Activated CD8-positive, alpha-beta T cell treated with anti-CD3 and anti-CD28 coated beads, Interleukin-2, amount 10 ng/mL, durations not matched to agents 7 days and 5 days (primary cell): ENCODE data around the gene PHC3. TPM values are rescaled to one million over a fixed set of nuclear protein-coding genes. Genes with fewer than 3 reads are reported as not detected.
A peak's percentile ranks its signal among the peaks of the same experiment; 100 is the strongest.

Experiments used
- ATAC-seq: fragments of 150-1000 bp; cut with Tn5 transposase; one replicate; pipeline ENCODE4 v1.10.0; 2021; ENCODE audit warnings: moderate library complexity
- CTCF ChIA-PET: fragments of 350-600 bp; sonication (Branson Sonifier 250); formaldehyde crosslinking; loops from one replicate; lab custom pipeline; 2021; ENCODE audit warnings: antibody characterized with exemption; lab: Charles Lee
- POLR2A ChIA-PET: fragments of 350-600 bp; sonication (Branson Sonifier 250); formaldehyde crosslinking; loops from one replicate; lab custom pipeline; 2021; ENCODE audit warnings: antibody characterized with exemption; lab: Charles Lee
- DNase-seq: peaks from one replicate; pipeline ENCODE4 v3.0.0-alpha.2; 2020
- H3K27ac Mint-ChIP-seq: one replicate; pipeline ENCODE4 v1.8.0; 2021; ENCODE audit warnings: mild to moderate bottlenecking, mixed read lengths
- H3K27me3 Mint-ChIP-seq: one replicate; pipeline ENCODE4 v1.8.0; 2021; ENCODE audit warnings: low read depth, mixed read lengths
- H3K36me3 Mint-ChIP-seq: one replicate; pipeline ENCODE4 v1.8.0; 2021; ENCODE audit warnings: low read depth, mixed read lengths
- H3K4me1 Mint-ChIP-seq: one replicate; pipeline ENCODE4 v1.8.0; 2021; ENCODE audit warnings: low read depth, mixed read lengths
- H3K4me3 Mint-ChIP-seq: one replicate; pipeline ENCODE4 v1.8.0; 2021; ENCODE audit warnings: mild to moderate bottlenecking, mixed read lengths
- H3K9me3 Mint-ChIP-seq: one replicate; pipeline ENCODE4 v1.8.0; 2022; ENCODE audit warnings: mixed read lengths; ENCODE audit not compliant: insufficient read depth
- total RNA-seq, 2 experiments: library from RNA; stranded (reverse); gene quantifications; one replicate each; pipeline ENCODE4 v1.2.3, GENCODE V29; 2021

Gene PHC3, protein sequence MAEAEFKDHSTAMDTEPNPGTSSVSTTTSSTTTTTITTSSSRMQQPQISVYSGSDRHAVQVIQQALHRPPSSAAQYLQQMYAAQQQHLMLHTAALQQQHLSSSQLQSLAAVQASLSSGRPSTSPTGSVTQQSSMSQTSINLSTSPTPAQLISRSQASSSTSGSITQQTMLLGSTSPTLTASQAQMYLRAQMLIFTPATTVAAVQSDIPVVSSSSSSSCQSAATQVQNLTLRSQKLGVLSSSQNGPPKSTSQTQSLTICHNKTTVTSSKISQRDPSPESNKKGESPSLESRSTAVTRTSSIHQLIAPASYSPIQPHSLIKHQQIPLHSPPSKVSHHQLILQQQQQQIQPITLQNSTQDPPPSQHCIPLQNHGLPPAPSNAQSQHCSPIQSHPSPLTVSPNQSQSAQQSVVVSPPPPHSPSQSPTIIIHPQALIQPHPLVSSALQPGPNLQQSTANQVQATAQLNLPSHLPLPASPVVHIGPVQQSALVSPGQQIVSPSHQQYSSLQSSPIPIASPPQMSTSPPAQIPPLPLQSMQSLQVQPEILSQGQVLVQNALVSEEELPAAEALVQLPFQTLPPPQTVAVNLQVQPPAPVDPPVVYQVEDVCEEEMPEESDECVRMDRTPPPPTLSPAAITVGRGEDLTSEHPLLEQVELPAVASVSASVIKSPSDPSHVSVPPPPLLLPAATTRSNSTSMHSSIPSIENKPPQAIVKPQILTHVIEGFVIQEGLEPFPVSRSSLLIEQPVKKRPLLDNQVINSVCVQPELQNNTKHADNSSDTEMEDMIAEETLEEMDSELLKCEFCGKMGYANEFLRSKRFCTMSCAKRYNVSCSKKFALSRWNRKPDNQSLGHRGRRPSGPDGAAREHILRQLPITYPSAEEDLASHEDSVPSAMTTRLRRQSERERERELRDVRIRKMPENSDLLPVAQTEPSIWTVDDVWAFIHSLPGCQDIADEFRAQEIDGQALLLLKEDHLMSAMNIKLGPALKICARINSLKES
- total RNA-seq: 10 to 100 TPM; 54.0 to 68.1 TPM

DNA sequence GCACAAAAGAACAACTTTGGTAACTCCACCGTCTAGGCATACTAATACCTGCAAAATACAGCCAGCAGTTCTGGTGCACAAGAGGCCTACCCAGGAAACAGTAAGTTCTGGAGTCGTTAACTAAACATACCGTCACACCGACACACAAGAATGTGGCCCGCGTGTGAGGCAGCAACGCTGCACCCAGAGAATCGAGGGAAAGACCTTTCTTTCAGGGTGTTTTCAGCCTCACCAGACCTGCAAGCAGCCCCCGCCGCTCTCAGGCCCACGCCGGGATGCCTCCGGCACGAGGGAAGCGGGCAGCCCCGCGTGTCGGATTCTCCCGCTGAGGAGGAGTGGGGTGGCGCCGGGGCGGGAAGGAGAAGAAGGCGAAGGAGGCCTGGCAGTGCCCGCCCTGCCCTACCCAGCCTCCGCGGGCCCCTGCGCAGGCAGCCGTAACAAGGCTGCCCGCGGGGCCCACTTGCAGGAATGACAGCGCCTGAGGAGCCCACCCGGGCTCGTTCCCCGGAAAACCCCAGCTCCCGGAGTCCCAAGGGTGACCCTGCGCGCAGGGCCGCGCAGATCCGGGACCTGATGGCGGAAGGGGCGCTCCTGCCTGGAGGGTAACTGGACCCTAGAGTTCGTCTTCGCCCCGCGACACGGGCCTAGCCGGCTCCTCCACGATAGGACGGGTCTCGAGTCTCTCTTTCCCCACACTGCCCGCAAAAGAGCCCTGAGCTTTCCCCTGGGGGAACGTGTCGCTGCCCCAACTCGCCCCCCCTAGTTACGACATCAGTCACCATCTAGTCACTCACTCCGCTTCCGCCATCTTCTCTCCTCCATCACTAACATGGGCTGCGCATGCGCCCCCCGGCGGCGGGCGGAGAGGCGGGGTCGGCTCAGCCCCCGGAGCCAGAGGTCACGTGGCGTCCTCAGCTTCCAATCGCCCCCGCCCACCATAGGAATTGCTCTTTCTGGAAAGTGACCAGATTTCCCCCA, at the start of gene PHC3:
Gene PHC3 (minus strand): TSS at position 826 of the 978 bp plus-strand sequence. CDS start 18 bp downstream, at position 808.
- H3K4me1 Mint-ChIP-seq: peaks cover 30% of the 10 kb centered on the region
- peaks cover 24% of the 10 kb centered on the region for H3K36me3 Mint-ChIP-seq
- ATAC-seq (peak; percentile 76), DNase-seq (peak; percentile 94)
- no peaks in the 10 kb centered on the region for H3K9me3 Mint-ChIP-seq
- H3K27me3 Mint-ChIP-seq: no peaks in the 10 kb centered on the region
- ChIA-PET POLR2A (interaction anchor here (0.6 to 2.6 kb wide), 12 partner anchors 9 to 728 kb away, joined by 3 to 16 read pairs (median 5); partner anchors contain the start of genes SEC62 and SKIL), CTCF (interaction anchor here (0.5 to 0.8 kb wide), 4 partner anchors 9 to 318 kb away, joined by 3 to 4 read pairs (median 3); no protein-coding TSS in a partner anchor)
- peak within 1 kb of the TSS; percentile 100 for H3K27ac Mint-ChIP-seq
- H3K4me3 Mint-ChIP-seq: peak within 1 kb of the TSS; percentile 98

DNA sequence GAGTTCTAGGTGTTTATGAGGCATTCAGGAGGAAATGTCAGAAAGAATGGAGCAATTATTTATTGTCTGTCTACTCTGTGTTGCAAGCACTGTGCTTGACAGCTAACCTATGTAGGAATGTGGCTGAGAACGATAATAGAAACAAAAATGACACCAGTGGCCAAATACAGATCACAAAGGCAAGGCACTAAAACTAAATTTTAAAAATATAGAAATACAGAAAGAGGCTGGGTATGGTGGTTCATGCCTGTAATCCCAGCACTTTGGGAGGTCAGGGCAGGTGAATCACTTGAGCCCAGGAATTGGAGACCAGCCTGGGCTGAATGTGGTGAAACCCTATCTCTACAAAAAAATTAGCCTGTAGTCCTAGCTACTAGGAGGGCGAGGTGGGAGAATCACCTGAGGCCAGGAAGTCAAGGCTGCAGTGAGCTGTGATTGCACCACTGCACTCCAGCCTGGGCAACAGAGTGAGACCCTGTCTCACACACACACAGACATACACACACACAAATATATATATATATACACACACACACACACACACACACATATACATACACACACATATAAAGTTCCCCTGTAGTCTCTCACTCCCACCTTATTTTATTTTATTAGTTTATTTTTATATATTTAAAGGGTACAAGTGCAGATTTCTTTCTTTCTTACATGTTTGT, 46.7 kb upstream of the PHC3 start:
- ChIA-PET CTCF (no interaction called here), POLR2A (no interaction called here)
- DNase-seq (no peak), ATAC-seq (no peak)
- no peaks in the 10 kb centered on the region for H3K9me3 Mint-ChIP-seq
- peaks cover 14% of the 10 kb centered on the region for H3K4me1 Mint-ChIP-seq
- no peaks in the 10 kb centered on the region for H3K27me3 Mint-ChIP-seq
- no peak overlapping the region for H3K27ac Mint-ChIP-seq
- no peak overlapping the region for H3K4me3 Mint-ChIP-seq
- peaks cover 5% of the 10 kb centered on the region for H3K36me3 Mint-ChIP-seq

DNA sequence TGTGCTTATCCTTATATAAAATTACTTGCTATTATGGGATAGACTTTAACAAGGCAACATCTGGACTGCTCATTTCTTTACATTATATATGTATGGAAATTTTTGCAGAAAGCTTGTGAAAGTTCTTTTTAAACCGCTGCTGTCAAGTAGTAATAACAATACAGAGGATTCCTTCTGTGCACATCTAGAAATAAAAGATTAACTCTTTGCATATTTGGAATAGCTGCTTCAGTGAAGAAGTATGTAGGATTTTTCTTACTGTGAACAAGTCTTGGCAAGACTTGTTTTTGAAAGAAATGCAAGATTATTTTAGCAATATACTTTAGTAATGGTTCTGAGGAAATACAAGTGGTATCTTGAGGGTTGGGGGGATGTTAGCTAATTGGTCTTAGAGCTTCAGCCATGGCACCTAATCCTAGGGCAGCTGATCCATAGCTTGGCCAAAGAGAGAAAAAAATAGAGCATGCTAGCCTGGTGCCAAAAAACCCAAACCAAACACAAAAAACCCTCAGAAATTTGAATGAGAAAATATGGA, 45.0 kb upstream of the PHC3 start:
- DNase-seq (no peak), ATAC-seq (no peak)
- Mint-ChIP-seq H3K27ac (no peak overlapping the region), H3K27me3 (no peaks in the 10 kb centered on the region), H3K4me1 (peaks cover 21% of the 10 kb centered on the region), H3K36me3 (peaks cover 2% of the 10 kb centered on the region), H3K4me3 (no peak overlapping the region), H3K9me3 (no peaks in the 10 kb centered on the region)
- ChIA-PET CTCF (interaction anchor here (1.0 kb wide), 1 partner anchor 50 kb away, joined by 3 read pairs; no protein-coding TSS in a partner anchor), POLR2A (no interaction called here)

DNA sequence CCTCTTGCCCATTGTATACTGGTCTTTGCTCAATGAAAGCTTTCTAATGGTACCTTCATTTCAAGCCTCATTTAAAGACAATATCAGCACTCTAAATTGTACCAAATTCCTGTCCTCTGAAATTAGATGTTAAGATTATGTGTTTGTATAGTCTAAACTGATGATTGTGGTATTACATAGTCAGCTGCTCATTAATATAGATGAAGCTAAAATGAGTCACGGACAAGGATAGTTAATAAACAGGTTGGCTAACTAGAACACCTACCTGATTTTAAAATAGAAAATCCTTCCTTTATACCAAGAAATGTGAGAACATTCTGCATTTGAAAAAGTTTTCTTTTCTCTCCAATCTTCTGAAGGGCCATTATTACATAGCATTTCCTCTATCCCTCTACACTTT, 43.6 kb upstream of the PHC3 start:
- ChIA-PET CTCF (no interaction called here), POLR2A (no interaction called here)
- no peak for DNase-seq
- Mint-ChIP-seq H3K4me1 (peaks cover 24% of the 10 kb centered on the region), H3K4me3 (no peak overlapping the region), H3K27ac (no peak overlapping the region), H3K9me3 (no peaks in the 10 kb centered on the region), H3K36me3 (no peaks in the 10 kb centered on the region), H3K27me3 (no peaks in the 10 kb centered on the region)
- no peak for ATAC-seq

DNA sequence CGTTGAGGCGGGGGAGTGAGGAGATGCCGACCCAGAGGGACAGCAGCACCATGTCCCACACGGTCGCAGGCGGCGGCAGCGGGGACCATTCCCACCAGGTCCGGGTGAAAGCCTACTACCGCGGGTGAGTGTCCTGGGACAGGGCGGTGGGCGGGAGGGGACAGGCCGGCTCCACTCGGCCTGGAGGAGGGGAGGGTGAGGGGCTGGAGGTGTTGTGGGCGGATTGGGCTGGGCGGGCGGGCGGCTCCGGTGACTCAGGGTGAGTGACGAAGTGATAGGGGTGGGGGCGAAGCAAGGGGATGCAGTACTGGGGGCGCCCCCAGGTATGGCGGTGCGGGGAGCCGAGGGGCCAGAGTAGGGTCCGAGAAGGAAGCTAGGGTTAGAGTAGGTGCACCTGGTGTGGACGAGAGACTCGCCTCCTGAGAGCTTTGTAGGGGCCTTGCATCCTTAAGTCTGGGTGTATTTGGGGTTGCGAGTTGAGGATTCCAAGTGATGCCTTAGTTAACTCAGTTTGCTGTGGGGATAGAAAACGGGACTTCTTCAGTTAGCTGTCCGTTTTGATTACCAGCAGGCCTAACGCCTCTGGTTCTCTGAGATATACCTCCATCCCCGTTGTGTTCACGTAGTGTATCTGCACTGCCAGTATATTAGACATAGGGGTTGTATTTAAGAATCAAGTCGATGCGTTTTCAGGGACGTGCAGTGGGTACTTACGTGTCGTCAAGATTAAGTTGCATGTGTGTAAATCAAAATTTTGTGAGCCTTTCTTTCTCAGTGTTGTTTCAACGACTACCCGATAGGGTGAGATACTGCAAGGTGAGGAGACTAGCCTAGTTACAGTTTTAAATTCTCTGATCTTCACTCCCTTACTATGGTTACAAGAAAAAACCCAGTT, 41.4 kb upstream of the PHC3 start:
- peak; percentile 40 for DNase-seq
- ChIA-PET CTCF (interaction anchor here (0.8 to 1.6 kb wide), 2 partner anchors 56 to 138 kb away, joined by 3 read pairs; no protein-coding TSS in a partner anchor), POLR2A (interaction anchor here (0.5 to 1.1 kb wide), 5 partner anchors 11 to 134 kb away, joined by 3 read pairs; partner anchors contain the start of gene SKIL)
- peaks cover 24% of the 10 kb centered on the region for H3K4me1 Mint-ChIP-seq
- ATAC-seq: peak; percentile 37
- no peaks in the 10 kb centered on the region for H3K36me3 Mint-ChIP-seq
- peak overlapping the region; percentile 79 for H3K4me3 Mint-ChIP-seq
- H3K27ac Mint-ChIP-seq: peak overlapping the region; percentile 48
- H3K27me3 Mint-ChIP-seq: no peaks in the 10 kb centered on the region
- H3K9me3 Mint-ChIP-seq: no peaks in the 10 kb centered on the region

DNA sequence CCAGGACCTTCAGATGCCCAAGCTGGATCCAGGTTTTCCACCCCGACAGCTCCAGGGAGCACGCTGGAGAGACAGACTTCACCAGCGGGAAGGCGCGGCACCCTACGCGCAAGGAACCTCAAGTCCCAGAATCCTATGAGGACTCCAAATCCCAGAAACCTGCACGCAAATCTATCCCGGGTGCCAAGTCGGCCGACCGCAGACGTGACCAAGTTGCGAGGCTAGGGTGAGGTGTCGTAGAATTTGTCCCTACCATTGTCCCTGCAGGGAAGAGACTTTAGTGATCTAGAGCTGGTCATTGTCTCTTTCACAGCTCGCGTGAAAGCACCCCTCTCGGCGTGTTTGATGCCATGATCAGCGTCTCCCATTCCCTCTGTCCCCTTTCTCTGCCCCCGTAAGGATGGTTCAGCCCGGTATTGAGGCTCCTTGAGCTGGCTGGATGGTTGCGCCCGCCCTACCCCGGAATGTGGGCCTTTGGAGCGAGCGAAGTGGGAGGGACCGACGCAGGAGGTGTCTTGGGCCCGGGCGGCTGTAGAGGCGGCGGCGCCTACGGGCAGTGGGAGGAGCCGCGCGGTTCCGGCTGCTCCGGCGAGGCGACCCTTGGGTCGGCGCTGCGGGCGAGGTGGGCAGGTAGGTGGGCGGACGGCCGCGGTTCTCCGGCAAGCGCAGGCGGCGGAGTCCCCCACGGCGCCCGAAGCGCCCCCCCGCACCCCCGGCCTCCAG, 40.6 kb upstream of the PHC3 start, which contains the start of gene PRKCI:
Gene PRKCI (plus strand): TSS at position 501 of the 723 bp plus-strand sequence. CDS start 246 bp downstream, outside the sequence.
- peaks cover 24% of the 10 kb centered on the region for H3K4me1 Mint-ChIP-seq

DNA sequence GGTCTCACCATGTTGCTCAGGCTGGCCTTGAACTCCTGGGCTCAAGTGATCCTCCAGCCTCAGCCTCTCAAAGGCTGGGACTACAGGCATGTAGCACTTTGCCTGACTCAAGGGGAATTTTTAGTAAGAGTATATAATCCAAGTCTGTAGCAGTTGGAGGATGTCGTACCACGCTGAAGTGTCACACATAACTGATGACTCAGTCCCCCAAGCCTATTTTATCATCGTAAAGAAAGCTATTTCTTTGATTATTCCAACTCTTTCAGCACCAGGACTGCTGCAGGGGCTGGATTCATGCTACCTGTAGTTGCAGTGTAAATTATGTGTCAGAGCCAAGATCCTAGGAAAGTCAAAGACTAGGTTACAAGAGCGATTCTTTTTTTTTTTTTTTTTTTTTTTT, 39.3 kb upstream of the PHC3 start:
- ChIA-PET POLR2A (no interaction called here), CTCF (no interaction called here)
- H3K27me3 Mint-ChIP-seq: no peaks in the 10 kb centered on the region
- no peak overlapping the region for H3K4me3 Mint-ChIP-seq
- peaks cover 24% of the 10 kb centered on the region for H3K4me1 Mint-ChIP-seq
- no peak for ATAC-seq
- H3K9me3 Mint-ChIP-seq: no peaks in the 10 kb centered on the region
- DNase-seq: no peak
- no peak overlapping the region for H3K27ac Mint-ChIP-seq
- no peaks in the 10 kb centered on the region for H3K36me3 Mint-ChIP-seq

More for the DNA sequence above, 40.6 kb upstream of the PHC3 start, which contains the start of gene PRKCI:
- Mint-ChIP-seq H3K27ac (peak within 1 kb of the TSS; percentile 93), H3K27me3 (no peaks in the 10 kb centered on the region), H3K9me3 (no peaks in the 10 kb centered on the region), H3K4me3 (peak within 1 kb of the TSS; percentile 79), H3K36me3 (no peaks in the 10 kb centered on the region)
- ATAC-seq: peak; percentile 99
- ChIA-PET CTCF (interaction anchor here (1.6 kb wide), 1 partner anchor 139 kb away, joined by 3 read pairs; no protein-coding TSS in a partner anchor), POLR2A (interaction anchor here (0.8 to 1.1 kb wide), 3 partner anchors 11 to 135 kb away, joined by 3 read pairs; partner anchors contain the start of gene SKIL)
- peak; percentile 92 for DNase-seq

DNA sequence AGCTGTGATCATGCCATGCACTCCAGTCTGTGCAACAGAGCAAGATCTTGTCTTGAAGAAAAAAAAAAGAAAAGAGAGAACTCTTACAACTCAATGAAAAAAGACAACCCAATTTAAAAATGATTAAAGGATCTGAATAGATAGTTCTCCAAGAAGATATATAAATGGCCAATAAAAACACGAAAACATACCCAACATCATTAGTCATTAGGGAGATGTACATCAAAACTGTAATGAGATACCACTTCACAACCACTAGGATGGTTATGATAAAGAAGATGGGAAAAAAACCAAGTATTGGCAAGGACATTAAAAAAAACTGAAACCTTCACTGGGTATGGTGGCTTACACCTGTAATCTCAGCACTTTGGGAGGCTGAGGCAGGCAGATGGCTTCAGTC, 38.3 kb upstream of the PHC3 start:
- no peak for DNase-seq
- ChIA-PET CTCF (no interaction called here), POLR2A (no interaction called here)
- no peak overlapping the region for H3K4me3 Mint-ChIP-seq
- H3K27ac Mint-ChIP-seq: no peak overlapping the region
- no peaks in the 10 kb centered on the region for H3K9me3 Mint-ChIP-seq
- H3K4me1 Mint-ChIP-seq: peaks cover 19% of the 10 kb centered on the region
- no peaks in the 10 kb centered on the region for H3K27me3 Mint-ChIP-seq
- no peaks in the 10 kb centered on the region for H3K36me3 Mint-ChIP-seq
- no peak for ATAC-seq

DNA sequence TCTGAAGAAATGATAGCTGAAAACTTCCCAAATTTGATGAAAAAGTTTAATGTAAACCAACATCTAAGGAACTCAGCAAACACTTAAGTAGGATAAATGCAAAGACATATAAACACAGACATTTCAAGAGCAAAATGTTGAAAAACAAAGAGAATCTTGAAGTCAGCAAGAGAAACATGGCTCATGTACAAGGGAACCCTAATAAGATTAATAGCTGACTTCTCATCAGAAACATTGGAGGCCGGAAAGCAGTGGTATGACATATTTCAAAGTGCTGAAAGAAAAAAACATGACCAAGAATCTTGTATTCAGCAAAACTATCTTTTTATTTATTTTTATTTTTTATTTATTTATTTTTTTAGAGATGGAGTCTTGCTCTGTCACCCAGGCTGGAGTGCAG, 30.1 kb upstream of the PHC3 start:
- DNase-seq (no peak), ATAC-seq (no peak)
- POLR2A ChIA-PET: no interaction called here
- no peaks in the 10 kb centered on the region for H3K9me3 Mint-ChIP-seq
- no peak overlapping the region for H3K27ac Mint-ChIP-seq
- H3K4me1 Mint-ChIP-seq: no peaks in the 10 kb centered on the region
- CTCF ChIA-PET: no interaction called here
- no peaks in the 10 kb centered on the region for H3K36me3 Mint-ChIP-seq
- no peak overlapping the region for H3K4me3 Mint-ChIP-seq
- peaks cover 6% of the 10 kb centered on the region for H3K27me3 Mint-ChIP-seq
